Left hindlimb (tissue), 1 donor: ENCODE results near the gene LCN6.
"Not testable (repeated sequence)": the region's sequence is repeated elsewhere in the genome, so short reads cannot be mapped to it uniquely, and the experiment has no call there.

Source experiments
- DNase-seq: peaks from one replicate; pipeline ENCODE4 v3.0.0-alpha.2; 2018

Gene LCN6

GRCh38 chr9:136748201-136748600, at the start of gene LCN6:
LCN6 (minus strand) TSS chr9:136748525; CDS start chr9:136748483, 42 bp downstream.
- peak; percentile 25 for DNase-seq

DNA sequence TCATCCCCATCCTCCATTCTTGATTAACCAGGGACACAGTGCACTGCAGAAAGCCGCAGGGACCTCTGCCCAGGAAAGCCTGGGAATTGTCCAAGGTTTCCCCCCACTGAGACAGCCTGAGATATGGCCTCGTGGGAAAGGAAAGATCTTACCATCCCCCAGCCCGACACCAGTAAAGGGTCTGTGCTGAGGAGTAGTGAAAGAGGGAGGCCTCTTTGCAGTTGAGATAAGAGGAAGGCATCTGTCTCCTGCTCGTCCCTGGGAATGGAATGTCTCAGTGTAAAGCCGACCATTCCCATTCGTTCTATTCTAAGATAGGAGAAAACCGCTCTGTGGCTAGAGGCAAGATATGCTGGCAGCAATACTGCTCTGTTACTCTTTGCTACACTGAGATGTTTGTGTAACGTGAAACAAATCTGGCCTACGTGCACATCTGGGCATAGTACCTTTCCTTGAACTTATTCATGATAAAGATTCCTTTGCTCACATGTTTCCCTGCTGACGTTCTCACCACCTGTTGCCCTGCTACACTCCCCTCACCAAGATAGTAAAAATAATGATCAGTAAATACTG, 48.5 kb upstream of the LCN6 start:
- DNase-seq, result not testable (repeated sequence)

DNA sequence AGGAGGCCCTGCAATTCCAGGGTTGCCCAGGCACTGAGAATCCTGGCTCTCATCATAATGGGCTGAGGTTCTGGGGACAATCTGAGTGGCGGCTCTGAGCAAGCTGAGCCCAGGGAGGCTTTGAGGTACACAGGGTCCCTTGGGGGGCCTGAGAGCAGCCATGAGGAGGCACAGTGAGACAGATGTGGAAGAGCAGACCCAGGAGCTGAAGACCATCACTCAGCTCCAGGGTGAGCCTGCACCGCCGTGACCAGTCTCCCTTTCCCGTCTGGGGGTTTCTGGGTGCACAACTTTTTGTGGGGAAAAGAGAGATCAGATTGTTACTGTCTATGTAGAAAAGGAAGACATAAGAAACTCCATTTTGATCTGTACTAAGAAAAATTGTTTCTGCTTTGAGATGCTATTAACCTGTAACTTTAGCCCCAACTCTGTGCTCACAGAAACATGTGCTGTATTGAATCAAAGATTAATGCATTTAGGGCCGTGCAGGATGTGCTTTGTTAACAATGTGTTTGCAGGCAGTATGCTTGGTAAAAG, 48.0 kb upstream of the LCN6 start, which contains the start of gene CCDC183:
TSS of gene CCDC183 (plus strand) at position 101 of the 537 bp plus-strand sequence. CDS start at position 161, 60 bp downstream.
- DNase-seq, result no peak

DNA sequence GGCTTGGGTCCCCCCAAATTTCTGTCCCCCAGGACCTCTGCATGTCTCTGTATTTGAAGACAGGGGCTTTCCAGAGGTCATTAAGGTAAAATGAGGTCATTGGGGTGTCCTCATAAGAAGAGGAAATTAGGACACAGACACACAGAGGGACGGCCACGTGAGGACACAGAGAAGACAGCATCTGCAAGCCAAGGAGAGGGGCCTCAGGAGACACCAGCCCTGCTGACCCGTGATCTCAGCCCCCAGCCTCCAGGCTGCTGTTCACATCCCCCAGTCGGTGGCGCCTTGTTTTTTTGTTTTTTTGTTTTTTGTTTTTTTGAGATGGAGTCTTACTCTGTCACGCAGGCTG, 46.6 kb upstream of the LCN6 start:
- DNase-seq, result no peak

GRCh38 chr9:136794281-136794999, 46.1 kb upstream of the LCN6 start:
- no peak for DNase-seq

GRCh38 chr9:136793086-136793946, 45.0 kb upstream of the LCN6 start:
- DNase-seq, result no peak

- DNase-seq, result no peak
These were observed 44.2 kb upstream of the LCN6 start for GRCh38 chr9:136792321-136793085.

- DNase-seq, result peak; percentile 70
These were observed 43.4 kb upstream of the LCN6 start for GRCh38 chr9:136791516-136792276.

GRCh38 chr9:136790640-136791515, 42.6 kb upstream of the LCN6 start, which contains the start of gene TMEM141:
TMEM141 (plus strand) TSS chr9:136791344; CDS start chr9:136791371, 27 bp downstream.
- DNase-seq, result peak; percentile 100

- no peak for DNase-seq
These were observed 41.2 kb upstream of the LCN6 start for GRCh38 chr9:136789523-136789937.

DNA sequence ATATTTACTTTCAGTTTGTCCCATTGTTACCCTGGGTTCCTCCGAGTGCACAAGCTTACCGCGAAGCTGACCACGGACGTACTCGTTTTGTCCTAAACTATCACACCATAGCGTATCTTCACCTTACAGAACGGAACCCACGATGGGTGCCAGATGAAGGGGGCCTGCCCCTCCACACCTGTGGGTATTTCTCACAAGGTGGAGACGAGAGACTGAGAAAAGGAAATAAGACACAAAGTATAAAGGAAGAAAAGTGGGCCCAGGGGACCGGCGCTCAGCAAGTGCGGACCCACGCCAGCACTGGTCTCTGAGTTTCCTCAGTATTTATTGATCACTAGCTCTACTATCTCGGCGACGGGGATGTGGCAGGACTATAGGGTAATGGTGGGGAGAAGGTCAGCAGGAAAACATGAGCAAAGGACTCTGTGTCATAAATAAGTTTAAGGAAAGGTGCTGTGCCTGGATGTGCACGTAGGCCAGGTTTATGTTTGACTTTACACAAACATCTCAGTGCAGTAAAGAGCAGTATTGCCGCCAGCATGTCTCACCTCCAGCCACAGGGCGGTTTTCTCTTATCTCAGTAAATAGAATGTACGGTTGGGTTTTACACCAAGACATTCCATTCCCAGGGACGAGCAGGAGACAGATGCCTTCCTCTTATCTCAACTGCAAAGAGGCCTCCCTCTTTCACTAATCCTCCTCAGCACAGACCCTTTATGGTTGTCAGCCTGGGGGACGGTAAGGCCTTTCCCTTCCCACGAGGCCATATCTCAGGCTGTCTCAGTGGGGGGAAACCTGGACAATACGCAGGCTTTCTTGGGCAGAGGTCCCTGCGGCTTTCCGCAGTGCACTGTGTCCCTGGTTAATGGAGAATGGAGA, 40.6 kb upstream of the LCN6 start:
- DNase-seq, result peak; percentile 23

GRCh38 chr9:136787690-136788400, 39.5 kb upstream of the LCN6 start:
- peak; percentile 63 for DNase-seq

DNA sequence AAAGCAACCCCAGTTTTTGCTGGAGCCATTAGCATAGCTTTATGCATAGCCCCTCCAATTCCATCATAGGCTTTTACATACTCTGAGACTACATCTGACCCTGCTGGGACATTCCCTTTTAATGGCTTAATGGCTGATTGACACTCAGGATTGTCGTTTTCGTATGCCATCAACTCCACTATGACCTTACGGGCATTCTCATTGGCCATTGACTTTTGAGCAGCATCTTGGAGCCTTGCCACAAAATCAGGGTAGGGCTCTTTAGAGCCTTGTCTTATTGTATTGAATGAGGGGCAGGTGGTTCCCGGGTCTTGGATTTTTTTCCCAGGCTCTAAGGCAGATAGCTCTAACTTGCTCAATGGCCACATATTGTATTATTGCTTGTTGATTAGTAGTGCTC, 38.7 kb upstream of the LCN6 start:
- DNase-seq, result not testable (repeated sequence)

- no peak for DNase-seq
These were observed 38.1 kb upstream of the LCN6 start for GRCh38 chr9:136786451-136786850.

DNA sequence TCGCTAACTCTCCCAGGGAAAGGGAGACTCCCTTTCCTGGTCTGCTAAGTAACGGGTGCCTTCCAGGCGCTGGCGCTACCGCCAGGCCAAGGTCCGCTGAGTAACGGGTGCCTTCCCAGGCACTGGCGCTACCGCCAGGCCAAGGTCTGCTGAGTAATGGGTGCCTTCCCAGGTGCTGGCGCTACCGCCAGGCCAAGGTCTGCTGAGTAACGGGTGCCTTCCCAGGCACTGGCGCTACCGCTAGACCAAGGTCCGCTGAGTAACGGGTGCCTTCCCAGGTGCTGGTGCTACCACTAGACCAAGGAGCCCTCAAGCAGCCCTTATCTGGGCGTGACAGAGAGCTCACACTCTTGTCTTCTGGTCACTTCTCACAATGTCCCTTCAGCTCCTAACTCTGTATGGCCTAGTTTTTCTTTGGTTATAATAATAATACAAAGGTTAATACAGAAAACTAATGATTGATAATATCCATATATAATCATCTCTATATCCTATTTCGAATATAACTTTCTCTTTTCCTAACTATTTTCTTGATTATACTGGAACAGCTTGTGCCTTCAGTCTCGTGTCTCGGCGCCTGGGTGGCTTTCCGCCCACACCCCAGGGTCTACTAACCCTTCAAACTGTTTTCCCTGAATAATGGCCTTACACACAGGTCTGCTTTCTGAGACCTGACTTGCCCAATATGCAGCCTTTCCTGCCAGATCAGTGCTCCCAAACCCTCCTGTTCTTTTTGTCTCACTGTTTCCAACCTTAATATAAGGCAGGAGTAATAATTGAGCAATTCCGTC, 37.4 kb upstream of the LCN6 start:
- not testable (repeated sequence) for DNase-seq

- no peak for DNase-seq
These were observed 36.7 kb upstream of the LCN6 start for GRCh38 chr9:136784997-136785361.

DNA sequence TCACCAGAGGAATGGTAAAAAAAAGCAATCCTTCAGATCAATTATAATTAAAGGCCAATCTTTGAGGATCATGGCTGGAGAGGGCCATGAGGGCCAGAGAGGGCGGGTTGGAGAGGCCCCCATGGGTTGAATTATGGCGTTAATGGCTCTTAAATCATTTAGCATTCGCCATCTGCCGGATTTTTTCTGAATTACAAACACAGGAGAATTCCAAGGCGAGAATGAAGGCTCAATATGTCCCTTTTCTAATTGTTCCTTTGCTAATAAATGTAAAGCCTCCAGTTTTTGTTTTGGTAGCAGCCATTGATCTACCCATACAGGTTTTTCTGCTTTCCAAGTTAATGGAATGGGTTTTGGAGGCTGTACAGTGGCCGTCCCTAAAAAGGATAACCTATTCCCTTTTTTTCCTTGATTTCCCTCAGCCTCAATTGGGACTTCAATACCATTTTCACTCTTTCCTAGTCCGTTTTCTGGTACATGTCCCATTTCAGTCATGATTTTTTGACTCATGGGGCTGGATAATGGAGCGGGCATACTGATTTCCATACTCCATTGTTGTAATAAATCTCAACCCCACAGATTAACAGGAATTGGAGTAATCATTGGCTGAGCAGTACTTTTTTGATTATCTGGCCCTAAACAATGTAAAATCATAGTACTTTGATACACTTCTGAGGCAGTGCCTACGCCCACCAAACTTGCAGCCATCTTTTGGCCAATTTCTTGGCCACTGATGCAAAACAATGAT, 36.1 kb upstream of the LCN6 start:
- peak; percentile 11 for DNase-seq
